HG03432 (cell line): ENCODE measurements around the gene PREB.

Experiments
- ATAC-seq: cut with Tn5 transposase; IDR thresholded peaks from one replicate; pipeline ENCODE4 v1.9.1; 2021; ENCODE audit warnings: mild to moderate bottlenecking, moderate library complexity; ENCODE audit not compliant: unreplicated experiment

Gene PREB

DNA sequence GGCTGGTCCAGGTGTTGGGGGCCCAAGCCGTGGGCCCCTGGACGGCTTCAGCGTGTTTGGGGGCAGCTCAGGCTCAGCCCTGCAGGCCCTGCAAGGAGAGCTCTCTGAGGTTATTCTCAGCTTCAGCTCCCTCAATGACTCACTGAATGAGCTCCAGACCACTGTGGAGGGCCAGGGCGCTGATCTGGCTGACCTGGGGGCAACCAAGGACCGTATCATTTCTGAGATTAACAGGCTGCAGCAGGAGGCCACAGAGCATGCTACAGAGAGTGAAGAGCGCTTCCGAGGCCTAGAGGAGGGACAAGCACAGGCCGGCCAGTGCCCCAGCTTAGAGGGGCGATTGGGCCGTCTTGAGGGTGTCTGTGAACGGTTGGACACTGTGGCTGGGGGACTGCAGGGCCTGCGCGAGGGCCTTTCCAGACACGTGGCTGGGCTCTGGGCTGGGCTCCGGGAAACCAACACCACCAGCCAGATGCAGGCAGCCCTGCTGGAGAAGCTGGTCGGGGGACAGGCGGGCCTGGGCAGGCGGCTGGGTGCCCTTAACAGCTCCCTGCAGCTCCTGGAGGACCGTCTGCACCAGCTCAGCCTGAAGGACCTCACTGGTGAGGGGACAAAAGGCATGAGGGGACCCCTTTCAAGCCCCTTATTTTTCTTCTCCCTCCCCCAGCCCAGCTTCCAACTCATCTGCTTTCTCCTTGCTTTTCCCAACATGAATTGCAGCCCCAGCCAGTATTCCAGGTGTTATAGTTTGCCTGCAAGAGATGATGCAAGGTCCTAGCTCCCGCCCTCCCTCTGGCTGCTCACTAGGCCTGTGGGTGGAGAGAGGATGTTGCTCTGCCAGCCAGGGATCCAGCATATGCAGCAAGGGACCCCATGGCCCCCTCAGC is 50.8 kb downstream of the PREB start:
- no peak for ATAC-seq

DNA sequence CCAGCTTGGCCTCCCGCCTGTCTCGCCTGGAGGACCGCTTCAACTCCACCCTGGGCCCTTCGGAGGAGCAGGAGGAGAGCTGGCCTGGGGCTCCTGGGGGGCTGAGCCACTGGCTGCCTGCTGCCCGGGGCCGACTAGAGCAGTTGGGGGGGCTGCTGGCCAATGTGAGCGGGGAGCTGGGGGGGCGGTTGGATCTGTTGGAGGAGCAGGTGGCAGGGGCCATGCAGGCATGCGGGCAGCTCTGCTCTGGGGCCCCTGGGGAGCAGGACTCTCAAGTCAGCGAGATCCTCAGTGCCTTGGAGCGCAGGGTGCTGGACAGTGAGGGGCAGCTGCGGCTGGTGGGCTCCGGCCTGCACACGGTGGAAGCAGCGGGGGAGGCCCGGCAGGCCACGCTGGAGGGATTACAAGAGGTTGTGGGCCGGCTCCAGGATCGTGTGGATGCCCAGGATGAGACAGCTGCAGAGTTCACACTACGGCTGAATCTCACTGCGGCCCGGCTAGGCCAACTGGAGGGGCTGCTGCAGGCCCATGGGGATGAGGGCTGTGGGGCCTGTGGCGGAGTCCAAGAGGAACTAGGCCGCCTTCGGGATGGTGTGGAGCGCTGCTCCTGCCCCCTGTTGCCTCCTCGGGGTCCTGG is 51.5 kb downstream of the PREB start:
- ATAC-seq: no peak

DNA sequence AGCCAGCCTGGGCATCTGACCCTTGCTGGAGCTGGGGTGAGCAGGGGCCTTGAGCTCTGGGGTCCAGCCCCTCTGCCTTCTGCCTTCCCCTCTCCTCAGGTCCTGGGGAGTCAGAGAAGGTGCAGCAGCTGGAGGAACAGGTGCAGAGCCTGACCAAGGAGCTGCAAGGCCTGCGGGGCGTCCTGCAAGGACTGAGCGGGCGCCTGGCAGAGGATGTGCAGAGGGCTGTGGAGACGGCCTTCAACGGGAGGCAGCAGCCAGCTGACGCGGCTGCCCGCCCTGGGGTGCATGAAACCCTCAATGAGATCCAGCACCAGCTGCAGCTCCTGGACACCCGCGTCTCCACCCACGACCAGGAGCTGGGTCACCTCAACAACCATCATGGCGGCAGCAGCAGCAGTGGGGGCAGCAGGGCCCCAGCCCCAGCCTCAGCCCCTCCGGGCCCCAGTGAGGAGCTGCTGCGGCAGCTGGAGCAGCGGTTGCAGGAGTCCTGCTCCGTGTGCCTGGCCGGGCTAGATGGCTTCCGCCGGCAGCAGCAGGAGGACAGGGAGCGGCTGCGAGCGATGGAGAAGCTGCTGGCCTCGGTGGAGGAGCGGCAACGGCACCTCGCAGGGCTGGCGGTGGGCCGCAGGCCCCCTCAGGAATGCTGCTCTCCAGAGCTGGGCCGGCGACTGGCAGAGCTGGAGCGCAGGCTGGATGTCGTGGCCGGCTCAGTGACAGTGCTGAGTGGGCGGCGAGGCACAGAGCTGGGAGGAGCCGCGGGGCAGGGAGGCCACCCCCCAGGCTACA is 52.3 kb downstream of the PREB start:
- no peak for ATAC-seq
